ENCODE results near the gene KCNA2. TPM values are rescaled to one million over a fixed set of nuclear protein-coding genes. Genes with fewer than 3 reads are reported as not detected.

The KCNA2 gene
- total RNA-seq: not detected in 2 replicates

DNA sequence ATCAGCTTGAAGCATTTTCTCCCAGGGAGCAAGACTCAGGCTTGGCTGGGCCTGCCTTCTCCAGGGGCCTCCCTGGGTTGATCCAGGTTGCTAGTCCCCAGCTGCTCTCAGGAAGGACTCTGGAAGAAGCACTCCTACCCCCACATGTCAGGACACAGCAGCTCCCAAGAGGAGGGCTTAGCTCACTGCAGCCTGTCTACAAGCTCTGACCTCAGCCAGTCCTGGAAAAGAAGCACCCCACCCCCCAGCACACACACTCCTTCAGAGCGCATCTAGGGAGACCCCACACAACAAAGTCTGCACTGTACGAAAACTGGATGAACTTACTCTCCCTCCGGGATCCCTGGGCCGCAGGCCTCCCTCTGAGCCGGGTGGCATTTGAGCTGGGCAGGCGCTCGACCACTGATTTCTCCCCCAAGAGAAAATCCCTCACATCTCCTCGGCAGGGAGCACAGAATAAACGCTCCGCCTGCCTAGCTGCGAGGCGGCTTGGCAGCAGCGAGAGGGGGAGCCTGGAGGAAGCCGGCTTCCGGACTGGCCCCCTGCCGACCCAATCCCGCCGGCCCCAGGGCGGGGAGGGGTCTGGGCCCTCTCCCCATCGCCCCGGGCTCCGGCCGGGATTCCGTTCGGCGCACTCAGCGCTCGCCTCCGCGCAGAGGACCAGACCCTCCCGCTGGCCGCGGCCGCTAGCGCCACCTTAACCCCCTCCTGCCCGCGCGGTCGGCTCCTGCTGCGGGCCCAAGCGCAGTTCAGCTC is at the start of gene KCNA2:
TSS of gene KCNA2 (minus strand) at position 458 of the 756 bp plus-strand sequence. CDS start 1,576 bp downstream, outside the sequence.

Other genes with a start within 250 kb of the KCNA2 start
- 20.8 and 21.7 TPM in 2 replicates for gene SLC16A4, start 215.3 kb downstream of the KCNA2 start, total RNA-seq
- gene LAMTOR5, start 198.7 kb downstream of the KCNA2 start, total RNA-seq: 111 and 158 TPM in 2 replicates
- not detected in 2 replicates for gene PROK1, start 155.2 kb downstream of the KCNA2 start, total RNA-seq
- not detected in 2 replicates for gene KCNA10, start 87.2 kb downstream of the KCNA2 start, total RNA-seq
- gene KCNA3, start 68.6 kb upstream of the KCNA2 start, total RNA-seq: 0.64 and 0.91 TPM in 2 replicates

Data from epithelial cell of alveolus of lung (primary cell).